Measurements from ENCODE around the gene VCPKMT.
"Not testable (repeated sequence)": the region's sequence is repeated elsewhere in the genome, so short reads cannot be mapped to it uniquely, and the experiment has no call there.

DNA sequence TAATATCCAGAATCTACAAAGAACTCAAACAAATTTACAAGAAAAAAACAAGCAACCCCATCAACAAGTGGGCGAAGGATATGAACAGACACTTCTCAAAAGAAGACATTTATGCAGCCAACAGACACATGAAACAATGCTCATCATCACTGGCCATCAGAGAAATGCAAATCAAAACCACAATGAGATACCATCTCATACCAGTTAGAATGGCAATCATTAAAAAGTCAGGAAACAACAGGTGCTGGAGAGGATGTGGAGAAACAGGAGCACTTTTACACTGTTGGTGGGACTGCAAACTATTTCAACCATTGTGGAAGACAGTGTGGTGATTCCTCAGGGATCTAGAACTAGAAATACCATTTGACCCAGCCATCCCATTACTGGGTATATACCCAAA is 37.3 kb downstream of the VCPKMT start:
- TF ChIP-seq, protein P1, sequence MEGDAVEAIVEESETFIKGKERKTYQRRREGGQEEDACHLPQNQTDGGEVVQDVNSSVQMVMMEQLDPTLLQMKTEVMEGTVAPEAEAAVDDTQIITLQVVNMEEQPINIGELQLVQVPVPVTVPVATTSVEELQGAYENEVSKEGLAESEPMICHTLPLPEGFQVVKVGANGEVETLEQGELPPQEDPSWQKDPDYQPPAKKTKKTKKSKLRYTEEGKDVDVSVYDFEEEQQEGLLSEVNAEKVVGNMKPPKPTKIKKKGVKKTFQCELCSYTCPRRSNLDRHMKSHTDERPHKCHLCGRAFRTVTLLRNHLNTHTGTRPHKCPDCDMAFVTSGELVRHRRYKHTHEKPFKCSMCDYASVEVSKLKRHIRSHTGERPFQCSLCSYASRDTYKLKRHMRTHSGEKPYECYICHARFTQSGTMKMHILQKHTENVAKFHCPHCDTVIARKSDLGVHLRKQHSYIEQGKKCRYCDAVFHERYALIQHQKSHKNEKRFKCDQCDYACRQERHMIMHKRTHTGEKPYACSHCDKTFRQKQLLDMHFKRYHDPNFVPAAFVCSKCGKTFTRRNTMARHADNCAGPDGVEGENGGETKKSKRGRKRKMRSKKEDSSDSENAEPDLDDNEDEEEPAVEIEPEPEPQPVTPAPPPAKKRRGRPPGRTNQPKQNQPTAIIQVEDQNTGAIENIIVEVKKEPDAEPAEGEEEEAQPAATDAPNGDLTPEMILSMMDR (optimal IDR thresholded peaks at IDR 0.05 in 1 of 3, IDR thresholded peaks at IDR 0.05 in 1 of 3, conservative IDR thresholded peaks at IDR 0.05 in 1 of 3; ENCODE audit: extremely low read depth in 1 of 3, insufficient read depth in 2 of 3, low read length in 3 of 3): not testable (repeated sequence)
- TF ChIP-seq EZH2 (IDR thresholded peaks at IDR 0.05; ENCODE audit: low read length): not testable (repeated sequence)
